HCEC 1CT (cell line): ENCODE data around the gene BEND6.
A peak's percentile ranks its signal among the peaks of the same experiment; 100 is the strongest.
"Not testable (repeated sequence)": the region's sequence is repeated elsewhere in the genome, so short reads cannot be mapped to it uniquely, and the experiment has no call there.

ENCODE experiments used
- DNase-seq: peaks from one replicate; pipeline ENCODE4 v3.0.0-alpha.2; 2017

The BEND6 gene

GRCh38 chr6:57040011-57040410 lies 85.1 kb downstream of the BEND6 start:
- peak; percentile 9 for DNase-seq

DNA sequence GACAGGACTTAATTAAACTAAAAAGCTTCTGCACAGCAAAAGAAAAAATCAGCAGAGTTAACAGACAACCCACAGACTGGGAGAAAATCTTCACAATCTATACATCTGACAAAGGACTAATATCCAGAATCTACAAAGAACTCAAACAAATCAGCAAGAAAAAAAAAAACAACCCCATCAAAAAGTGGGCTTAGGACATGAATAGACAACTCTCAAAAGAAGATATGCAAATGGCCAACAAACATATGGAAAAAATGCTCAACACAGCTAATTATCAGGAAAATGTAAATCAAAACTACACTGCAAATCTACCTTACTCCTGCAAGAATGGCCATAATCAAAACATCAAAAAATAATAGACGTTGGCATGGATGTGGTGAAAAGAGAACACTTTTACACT lies 89.2 kb downstream of the BEND6 start:
- not testable (repeated sequence) for DNase-seq

GRCh38 chr6:57044568-57044967 lies 89.7 kb downstream of the BEND6 start:
- DNase-seq = no peak

DNA sequence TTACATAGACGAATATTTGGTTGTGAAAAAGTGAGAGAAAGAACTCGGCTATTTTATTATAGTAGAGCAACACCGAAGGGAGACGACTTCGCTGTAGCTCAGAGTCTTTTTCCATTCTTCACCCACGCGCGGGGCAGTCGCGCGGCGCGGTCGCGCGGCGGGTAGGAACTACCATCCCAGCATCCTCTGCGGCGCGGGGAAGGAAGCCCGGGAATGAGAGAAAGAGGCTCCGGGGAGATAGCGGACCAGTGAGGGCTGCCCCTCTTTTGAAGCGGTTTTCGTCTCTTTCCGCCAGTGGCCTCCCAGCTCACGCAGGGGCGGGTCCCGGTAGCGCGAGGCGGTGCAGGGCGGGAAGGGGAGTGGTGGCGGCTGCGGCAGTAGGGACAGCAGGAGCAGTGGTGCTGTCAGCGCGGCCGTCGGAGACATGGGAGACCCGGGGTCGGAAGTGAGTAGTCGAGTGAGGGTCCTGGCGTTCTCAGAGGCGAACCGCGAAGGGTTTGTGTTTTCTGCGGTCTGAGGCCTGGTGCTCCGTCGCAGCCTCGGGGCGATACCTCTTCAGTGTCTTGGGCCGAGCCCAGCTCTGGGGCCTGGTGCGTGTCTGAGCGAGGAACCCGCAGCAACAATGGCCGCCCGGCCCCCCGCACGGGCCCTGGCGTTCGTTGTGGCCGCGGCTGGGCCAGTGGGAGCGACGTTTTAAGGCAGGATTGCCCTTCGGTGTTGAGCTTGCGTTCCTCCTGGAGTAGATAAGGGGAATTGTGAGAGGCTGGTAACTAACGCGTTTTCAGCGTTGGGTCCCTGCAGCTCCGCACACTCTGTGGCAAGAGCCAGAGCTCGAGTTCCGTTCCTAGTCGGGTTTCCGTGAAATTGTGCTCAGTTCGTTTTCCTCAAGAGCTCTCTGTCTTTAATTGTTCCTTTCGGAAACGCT lies 91.7 kb downstream of the BEND6 start, which contains the start of gene KIAA1586:
TSS of gene KIAA1586 (plus strand) at position 362 of the 925 bp plus-strand sequence. CDS start at position 425, 63 bp downstream.
- DNase-seq = peak; percentile 92

DNA sequence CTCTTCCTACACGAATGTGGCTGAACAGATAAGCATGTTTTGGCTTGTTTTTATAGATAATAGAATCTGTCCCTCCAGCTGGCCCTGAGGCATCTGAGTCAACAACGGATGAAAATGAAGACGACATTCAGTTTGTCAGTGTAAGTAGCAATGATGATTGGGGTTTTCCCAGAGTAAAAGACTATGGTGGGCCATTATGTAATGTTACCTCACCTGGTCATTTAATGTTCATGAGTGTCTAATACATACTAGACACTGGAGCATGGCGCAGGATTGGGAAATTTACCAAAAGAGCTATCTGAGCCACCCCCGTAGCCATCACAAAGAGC lies 92.3 kb downstream of the BEND6 start:
- DNase-seq = not testable (repeated sequence)

- DNase-seq = not testable (repeated sequence)
These were observed 93.0 kb downstream of the BEND6 start for GRCh38 chr6:57047859-57048258.

GRCh38 chr6:57048577-57048976 lies 93.7 kb downstream of the BEND6 start:
- peak; percentile 12 for DNase-seq

- no peak for DNase-seq
These were observed 108.9 kb downstream of the BEND6 start for GRCh38 chr6:57063847-57064246.

DNA sequence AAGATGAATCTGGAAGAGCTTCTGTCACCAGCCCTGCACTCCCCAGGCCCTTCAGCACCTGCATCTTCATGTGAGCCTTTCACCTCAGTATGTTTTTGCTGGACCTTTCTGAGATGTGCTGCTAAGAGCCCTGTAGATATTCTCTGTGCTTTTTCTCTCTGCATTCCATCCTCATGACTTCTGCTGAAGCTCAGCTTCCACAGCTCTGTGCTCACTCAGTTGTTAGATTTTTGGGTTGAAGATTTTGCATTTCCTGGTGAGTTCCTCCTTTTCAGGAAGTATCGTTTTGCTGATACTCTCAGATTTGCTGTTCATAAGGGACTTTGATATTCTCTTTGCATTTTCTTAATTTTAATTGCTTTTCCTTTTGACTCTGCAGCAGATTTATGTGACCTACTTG lies 109.9 kb downstream of the BEND6 start:
- DNase-seq = peak; percentile 8

DNA sequence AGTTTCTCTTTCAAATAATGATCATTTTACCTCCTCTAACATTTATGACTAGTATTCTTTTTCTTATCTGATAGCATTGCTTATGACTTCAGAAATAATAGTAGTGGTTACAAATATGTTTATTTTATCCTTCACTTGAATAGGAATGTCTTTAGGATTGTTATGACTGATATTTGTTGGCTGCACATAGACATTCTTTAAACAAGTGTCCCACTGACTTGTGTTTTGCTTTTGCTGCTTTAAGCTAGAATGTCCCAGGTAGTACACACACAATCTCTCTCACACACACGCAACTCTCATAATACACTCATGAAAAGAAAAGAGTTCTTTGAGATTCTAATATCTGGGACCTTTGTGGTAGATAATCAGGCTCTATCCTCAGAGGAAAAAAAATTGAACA lies 113.2 kb downstream of the BEND6 start:
- no peak for DNase-seq

DNA sequence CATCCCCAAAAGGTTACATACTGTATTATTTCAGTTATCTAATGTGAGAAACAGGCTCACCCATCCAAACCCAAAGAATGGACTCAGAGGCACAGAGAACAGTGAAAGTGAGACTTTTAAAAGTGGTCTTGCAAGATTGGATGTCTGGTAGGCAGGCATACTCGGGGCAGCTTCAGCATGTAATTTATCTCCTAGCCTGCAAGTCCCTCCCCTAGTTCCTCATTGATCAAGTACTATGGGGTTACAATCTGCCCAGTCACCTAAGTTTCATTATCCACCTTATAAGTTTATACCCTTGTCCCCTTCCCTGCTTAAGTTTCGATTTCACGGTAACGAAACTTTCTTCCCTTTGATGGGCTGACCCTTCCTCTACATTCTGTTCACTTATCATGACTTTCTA lies 114.3 kb downstream of the BEND6 start:
- no peak for DNase-seq

DNA sequence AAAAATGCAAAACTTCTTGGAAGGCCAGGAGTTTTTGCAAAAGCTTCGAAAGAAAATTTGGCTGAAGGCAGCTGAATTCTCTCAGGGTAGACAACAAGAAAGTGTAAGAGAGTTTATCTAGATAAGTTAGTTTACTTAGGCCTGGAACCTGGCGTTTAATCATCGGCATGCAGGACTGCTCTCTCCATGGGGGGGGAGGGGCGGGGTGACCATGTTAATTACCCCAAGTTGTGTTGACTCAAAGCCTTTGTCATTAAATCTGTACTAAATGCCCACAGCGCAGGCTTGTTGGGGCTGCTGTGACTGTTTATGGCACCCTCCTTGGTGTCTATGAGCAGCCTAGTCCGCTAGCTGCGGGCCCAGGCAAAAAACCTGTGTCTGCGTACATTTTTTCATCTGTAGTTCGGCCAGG lies 115.0 kb downstream of the BEND6 start:
- no peak for DNase-seq

DNA sequence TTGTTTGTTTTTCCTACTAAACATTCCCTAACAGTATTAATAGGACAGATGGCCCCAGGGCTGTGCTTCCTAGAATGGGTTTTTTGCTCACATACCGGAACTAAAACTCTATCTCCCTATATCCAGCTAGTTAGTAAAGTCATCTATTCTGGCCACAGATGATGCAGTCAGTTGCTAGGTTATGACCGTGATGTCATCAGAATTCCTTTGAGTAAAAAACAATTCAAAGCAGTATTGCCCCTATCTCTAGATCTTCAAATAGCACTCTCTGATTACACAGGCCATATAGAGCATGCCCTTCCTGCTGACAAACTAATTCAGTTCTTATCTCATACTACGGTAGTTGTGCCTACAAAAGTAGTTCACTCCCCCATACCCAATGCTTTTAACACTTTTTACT lies 117.2 kb downstream of the BEND6 start:
- no peak for DNase-seq

DNA sequence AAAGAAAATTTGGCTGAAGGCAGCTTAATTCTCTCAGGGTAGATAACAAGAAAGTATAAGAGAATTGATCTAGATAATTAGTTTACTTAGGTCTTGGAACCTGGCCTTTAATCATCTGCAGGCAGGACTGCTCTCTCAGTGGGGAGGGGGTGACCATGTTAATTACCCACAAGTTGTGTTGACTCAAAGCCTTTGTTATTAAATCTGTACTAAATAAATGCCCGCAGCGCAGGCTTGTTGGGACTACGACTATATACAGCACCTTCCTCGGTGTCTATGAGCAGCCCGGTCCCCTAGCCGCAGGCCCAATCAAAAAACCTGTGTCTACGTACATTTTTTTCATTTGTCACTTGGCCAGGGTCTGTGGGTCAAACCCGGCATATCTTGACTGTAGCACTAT lies 119.5 kb downstream of the BEND6 start:
- DNase-seq = no peak

DNA sequence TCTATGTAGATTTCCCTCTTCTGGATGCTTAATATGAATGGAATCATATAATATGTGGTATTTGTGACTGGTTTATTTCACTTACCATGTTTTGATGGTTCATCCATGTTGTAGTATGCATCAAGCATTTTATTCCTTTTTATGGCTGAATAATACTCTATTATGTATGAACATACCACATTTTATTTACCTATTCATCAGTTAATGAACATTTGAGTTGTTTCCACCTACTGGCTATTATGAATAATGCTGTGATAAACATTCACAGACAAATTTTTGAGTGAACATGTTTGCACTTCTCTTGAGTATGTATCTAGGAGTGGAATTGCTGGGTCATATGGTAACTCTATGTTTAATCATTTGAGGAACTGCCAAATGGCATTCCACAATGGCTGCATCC lies 120.2 kb downstream of the BEND6 start:
- no peak for DNase-seq
